ENCODE data around the gene RPL13A.

GRCh38 chr19:49448432-49448786 lies 39.0 kb upstream of the RPL13A start:
- TF ChIP-seq CTCF (conservative IDR thresholded peaks at IDR 0.05; ENCODE audit: low read depth in 2 of 2) (no peak), EZH2phosphoT487 (IDR thresholded peaks at IDR 0.05; ENCODE audit: unreplicated experiment) (no peak), EZH2 (IDR thresholded peaks at IDR 0.05; ENCODE audit: low read depth, unreplicated experiment) (no peak), POLR2AphosphoS5 (IDR thresholded peaks at IDR 0.05; ENCODE audit: low read depth) (no peak), REST (IDR thresholded peaks at IDR 0.05; ENCODE audit: unreplicated experiment) (no peak), ETS1 (IDR thresholded peaks at IDR 0.05) (no peak), JUNB (IDR thresholded peaks at IDR 0.05; ENCODE audit: unreplicated experiment) (no peak), ZNF114 (CRISPR knock-in tag; IDR thresholded peaks at IDR 0.05) (no peak), CREB1 (CRISPR knock-in tag; IDR thresholded peaks at IDR 0.05; ENCODE audit: low read depth) (no peak)

Measured in GM23338 (cell line).